HG03432 (cell line): ENCODE results near the gene PIGC.
"Not testable (repeated sequence)": the region's sequence is repeated elsewhere in the genome, so short reads cannot be mapped to it uniquely, and the experiment has no call there.

Experiments
- ATAC-seq: cut with Tn5 transposase; IDR thresholded peaks from one replicate; pipeline ENCODE4 v1.9.1; 2021; ENCODE audit warnings: mild to moderate bottlenecking, moderate library complexity; ENCODE audit not compliant: unreplicated experiment

Gene PIGC

DNA sequence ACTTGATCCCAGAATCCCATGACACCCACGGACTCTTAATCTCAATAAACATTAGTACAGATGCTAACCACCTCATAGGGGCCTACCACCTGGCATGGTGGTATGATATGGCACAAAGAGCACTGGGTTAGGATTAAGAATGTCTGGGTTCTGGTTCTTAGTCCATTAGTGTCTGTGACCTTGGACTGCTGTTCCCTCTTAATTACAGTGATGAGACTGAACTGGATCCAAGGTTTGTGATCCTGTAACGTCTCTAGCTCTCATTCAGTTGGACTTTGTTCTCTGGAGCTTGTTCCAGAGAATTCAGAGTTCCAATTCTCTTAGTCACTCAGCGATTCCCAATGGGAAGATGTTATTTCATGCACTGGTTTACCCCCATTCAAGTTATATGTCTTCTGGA is 23.6 kb upstream of the PIGC start:
- no peak for ATAC-seq

DNA sequence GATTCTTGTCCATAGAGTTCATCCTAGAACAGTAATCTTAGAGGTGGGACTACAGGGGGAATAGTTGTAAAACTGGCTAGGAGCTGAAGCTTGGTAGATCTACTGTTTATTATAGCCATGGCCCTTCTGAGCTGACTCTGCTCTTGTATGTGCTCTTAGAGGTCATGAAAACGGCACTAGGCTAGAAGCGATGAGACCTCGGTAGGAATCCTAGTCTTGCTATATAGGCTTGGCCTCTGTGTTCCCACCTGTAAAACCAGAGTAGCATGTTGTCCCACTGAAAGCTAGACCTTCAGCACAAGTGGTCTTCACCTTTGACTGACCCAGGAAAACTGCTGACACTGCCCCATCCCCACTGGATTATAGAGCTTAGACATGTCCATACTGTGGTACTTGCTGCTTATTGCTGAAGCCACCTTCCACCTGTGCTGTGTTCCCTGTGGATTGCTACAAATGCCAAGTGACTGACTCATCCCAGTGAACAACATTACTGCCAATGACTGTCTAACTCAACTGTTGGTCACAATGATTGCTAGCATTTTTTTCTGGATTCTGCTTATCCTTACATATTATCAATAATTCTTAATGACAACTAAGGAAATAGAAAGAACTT is 23.0 kb upstream of the PIGC start:
- ATAC-seq, result no peak

DNA sequence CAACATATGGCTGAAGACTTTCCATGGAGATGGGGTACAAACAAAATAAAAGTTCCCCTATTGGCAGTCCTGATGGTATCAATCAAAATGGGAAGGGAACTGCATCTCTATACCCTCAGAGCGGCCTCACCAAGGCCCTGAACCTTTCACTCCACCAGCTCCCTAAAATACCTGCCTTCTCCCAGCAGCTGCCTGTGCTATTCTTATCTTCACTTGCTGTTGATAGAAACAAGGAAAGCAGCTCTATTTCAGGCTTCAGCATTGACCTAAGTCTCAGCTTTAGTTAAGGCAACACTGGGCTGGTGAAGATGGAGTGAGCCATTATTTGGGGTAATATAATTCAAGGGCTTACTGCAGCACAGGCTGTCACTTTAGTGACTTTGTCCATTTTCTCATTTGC is 21.7 kb upstream of the PIGC start:
- no peak for ATAC-seq

DNA sequence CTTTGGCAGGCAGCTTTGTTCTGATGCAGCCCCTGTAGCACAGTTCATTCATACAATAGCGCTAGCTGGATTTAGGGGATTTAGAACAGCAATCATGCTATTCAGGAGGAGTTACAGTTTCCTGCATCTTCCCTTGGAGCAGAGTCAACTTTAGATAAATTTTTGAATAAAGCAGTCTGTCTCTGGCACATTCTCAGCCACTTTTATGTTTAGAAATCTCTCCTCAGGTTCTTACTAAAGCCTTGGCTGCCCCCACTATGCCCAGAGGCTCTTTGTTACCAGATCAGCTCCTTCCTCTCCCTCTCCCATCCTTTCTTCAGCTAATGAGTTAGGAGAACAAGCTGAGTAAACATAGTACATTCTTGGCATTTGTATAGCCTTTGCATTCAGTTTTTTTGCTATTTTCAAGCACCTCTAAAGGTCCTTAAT is 17.0 kb upstream of the PIGC start:
- ATAC-seq, result no peak

DNA sequence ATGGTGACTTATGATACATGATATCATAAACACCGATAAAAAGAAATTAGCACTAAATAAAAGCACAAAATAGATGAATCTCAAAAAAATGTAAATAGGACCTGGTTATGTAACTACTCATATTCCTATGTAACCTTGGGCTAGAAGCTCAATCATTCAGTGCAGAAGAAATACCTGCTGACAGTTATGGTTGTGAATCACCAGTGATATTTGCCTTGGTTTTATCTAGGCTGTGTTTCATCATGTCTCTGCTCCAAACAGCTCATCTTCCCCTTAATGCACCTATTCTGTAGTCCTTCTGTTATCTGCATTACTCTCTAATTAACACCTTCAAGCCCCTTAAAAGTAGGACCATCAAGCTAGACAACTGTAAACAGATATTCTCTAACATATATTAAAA is 16.3 kb upstream of the PIGC start:
- no peak for ATAC-seq

DNA sequence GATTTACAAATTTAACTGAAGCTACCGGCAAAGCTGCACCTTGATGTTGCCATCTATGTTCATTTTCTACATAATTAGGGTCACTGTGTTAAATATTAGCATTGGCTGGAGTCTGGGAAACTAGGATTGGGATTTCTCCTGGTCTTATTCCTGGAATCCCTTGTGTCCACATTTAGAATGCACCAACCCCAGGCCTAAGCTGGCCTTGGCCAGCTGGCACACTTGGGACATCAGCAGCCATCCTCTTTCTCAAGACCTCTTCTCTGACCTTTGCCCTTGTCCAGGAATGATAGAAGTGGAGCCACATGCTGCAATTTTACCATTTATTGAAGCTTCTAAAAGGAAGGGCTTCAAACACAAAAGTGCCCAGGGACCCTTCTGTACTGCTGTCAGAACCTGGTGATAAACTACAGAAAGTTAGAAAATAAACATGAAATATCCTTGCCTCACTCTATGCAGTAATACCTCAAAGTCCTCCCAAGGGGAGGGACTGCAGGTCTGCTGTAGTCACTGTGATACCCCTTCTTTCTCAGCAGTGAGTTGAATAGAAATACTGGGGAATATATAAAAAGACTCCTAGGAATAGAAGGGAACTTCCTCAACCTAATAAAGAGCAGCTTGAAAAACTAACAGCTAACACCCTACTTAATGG is 13.7 kb upstream of the PIGC start:
- no peak for ATAC-seq

DNA sequence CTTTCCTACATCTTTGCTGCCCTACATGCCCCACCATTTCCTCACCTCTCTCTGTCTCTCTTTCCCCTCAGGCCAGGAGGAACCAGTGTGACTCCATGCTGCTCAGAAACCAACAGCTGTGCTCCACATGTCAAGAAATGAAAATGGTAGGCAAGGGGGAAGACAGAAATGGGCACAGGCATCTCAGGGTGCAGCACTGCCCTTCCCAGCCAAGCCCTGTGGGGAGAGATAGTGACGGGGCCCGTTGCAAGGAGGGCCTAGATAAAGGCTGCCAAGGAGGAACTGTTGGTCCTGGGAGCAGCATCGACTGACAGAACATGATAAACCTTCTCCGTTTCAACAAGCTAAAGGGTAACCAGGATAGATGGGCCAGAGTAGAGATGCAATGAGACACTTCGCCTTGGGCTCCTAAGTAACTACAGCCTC is 12.5 kb upstream of the PIGC start:
- no peak for ATAC-seq

DNA sequence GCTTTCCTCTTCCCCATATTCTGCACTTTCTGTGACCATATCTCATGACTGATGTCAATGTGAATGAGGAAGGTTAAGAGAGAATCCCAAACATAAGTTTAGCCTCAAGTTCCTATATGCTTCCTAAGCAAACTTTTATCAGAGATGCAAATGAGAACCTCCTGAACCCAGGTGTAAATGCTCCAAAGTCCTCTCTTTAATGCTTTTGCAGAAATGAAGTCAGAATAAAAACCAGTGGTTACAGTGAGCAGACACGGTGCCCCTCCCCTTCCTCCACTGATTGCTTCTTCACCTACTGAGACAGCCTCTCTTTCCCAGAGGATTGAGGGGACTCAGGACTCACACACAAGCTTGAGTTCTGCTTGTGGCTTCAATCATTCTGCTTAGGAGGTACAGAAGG is 11.6 kb upstream of the PIGC start:
- ATAC-seq, result no peak

DNA sequence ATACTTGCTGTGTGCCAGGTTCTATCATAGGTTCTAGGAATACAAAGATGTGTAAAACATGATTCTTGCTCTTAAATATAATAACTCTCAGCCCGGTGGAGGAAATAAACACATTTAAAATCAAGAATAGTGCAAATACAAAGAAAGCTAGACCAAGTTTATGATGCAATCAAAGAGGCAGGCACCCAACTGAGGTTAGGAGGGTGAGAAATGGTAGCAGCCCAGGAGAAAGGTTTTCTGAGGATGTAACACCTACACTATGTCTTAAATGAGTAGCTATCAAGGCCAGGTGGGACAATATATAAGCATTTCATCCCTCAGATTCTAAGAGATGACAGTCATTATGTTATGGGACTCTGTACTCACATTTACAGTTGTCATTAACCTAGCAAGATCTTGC is 9.7 kb upstream of the PIGC start:
- ATAC-seq, result no peak

DNA sequence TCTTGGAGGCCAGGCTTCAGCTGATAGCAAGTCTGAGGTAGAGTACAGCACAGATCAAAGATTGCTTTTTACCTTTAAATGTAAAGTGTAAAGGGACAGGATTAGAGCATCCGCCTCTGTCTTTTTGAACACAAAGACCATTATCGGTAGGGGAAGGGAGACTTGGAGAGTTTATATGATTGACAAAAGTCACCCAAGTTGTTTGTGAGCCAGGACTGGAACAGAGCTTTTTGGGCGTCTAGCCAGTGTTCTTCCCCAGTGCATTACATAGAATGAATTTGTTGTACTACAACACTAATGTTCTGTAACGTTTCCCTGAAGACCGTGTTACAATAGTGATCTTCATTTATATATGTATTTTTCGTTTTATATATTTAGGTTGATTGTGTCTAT is 9.3 kb upstream of the PIGC start:
- no peak for ATAC-seq

DNA sequence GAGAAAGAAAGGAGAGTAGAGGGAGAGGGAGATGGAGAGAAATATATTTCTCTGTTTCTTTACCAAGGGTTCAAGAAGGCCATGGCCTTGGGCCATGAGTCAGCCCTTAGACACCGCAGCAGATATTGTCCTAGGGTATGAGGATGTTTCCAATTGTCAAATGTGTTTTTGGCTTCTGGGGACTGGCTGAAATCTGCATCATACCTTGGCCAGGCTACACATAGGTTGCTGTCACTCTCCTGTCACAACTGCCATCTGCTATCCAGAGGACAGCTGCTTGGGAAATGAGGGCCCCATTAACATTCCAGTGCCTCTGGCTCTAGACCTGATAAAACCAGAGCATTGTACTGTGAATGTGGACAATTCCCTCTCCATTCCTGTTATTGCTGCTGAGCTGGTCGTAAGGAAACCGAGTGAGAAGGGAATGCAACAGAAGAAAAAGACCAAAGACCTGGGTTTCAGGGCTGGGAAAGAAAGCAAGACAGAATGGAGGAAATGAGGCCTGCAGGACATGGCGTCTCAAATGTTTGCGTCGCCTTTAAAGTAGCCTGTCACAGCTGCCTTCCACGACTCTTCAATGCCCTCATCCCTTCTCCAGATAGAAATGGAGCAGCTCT is 8.8 kb upstream of the PIGC start:
- ATAC-seq, result no peak

DNA sequence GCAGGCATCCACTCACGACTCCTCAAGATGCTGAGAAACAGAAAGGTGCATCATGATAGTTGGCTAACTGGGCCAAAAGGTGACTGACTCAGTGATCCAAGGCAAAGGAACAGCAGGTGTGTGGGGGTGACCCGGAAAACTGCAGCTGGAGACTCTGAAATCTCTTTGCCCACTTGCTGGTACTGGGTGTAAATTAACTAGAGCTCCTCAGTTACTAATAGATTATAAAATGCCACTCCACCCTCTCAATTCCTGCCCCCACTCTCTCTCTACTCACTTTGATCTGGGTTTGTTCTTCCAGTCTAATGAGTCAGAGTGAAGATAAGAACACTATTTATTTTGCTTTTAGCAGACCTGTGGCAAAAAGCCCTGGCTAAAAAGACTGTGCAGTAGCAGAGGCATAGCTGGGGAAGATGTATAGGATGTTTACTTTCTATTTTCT is 7.2 kb upstream of the PIGC start:
- ATAC-seq, result no peak

DNA sequence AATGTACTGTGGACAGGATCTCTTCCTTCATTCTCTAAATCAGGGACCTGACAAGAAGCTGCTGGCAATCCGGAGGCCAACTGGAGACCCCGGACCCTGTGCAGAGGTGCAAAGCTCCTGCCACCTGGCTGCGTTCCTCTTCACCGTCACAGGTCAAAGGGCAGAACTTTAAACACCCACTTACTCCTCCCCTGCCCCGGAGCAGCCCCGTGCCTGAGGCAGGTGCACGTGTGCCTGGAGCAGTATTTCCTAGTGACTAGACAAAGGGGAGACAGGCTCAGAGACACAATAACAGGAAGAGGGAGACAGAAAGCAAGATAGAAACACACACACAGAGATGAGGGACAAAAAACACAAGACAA is 6.6 kb upstream of the PIGC start:
- ATAC-seq, result no peak

DNA sequence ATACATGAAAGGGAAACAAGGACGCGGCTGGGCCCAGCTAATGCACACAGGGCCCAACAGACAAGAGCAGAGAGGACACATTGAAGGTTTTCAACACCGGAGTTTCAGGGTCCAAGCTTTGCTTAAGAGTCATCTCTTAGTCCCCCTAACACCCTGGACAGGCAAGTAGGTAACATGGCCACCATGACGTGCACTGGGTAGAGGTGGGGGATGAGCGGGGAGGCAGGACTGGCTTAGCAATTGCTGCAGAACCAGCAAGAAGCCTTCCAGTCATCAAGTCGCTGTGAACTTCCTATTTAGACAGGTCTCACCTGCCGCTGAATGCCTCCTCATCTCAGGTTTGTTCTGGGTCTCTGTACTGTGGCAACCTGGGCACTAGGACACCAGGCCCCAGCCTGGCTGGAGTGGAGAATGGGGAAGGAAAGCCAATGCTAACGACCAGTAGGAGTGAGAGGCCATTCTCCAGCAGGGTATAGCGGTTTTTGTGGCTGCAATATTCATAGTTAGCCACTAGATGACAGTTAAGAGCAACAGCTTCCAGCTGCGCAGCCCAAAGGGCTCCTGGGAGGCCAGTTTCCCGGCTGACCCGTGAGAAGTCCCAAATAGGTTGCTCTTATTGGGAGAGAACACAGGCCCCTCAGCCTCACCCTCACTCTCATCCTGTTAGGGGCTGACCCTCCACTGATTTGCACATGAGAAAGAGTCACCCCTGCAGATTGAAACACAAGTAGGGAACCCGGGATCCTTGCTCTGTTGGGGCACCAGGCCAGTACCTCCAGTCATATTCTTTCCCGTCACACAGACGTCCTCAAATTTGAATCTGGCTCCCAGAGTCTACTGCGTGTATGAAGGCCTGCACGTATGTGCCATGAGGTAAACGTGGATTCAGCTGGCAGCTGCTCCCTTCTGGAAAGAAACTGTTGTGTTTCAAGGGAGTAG is 6.0 kb upstream of the PIGC start:
- ATAC-seq, result peak; percentile 93

DNA sequence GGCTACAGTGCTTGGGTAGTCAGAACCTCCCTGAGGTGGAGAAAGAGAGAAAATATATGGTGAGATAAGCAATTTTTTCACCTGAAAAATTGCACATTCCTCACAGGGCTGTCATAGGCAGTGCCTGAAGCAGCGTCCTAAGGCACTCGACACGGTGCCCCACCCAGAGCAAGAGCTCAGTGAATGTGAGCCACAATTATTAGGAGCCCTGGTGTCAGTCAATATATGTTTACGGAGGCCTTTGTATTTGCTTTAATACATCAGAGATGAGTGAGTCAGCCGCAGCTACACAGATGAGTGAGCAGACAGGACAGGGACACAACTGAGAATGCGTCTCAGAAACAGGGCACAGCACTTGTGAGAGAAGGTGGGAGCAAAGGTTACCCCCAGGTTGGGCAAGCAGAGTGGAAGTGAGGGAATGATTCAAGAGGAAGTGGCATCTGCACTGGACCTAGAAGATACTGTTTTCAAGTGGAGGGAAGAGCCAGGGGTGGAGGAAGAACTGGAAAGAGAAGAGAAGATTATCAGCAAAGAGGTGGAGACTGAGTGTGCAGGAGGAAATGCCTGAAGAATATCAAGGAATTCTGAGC is 5.2 kb upstream of the PIGC start:
- no peak for ATAC-seq

DNA sequence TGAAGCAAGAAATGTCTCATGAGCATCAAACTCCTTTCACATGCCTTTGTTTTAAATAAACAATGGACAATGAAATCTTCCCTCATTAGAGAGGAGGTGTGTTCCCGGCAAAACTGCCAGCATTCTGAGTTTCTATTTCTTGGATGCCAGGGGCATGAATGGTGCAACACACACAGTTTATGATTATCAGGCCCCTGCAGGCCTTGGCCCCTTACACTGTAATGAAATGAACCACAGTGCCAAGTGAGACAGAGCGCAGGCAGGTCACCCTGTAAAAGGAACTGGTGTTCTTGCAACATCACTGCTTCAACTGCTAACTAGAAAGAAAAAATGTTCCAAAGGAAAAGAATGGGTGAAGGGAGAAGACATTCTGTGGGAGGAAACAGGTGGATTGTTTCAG is 3.8 kb upstream of the PIGC start:
- ATAC-seq, result no peak

DNA sequence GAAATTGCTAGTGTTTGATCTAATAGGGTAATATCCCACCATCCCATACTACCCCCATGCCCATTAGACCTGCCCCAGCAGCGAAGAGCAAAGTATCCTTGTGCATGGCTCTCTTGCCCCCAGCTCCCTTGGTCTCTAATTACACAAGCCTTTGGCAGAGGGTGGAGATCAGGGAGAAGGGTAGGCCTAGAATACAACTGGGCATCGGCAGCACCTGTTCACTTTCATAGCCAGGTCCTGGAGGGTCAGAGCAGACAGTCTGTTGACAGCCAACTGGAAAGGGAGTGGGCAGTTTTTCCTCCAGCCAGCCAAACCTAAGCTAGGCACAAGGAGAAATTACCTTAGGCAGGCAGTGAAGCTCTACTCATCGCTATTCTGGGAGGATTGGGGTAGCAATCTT is 2.7 kb upstream of the PIGC start:
- ATAC-seq, result no peak

DNA sequence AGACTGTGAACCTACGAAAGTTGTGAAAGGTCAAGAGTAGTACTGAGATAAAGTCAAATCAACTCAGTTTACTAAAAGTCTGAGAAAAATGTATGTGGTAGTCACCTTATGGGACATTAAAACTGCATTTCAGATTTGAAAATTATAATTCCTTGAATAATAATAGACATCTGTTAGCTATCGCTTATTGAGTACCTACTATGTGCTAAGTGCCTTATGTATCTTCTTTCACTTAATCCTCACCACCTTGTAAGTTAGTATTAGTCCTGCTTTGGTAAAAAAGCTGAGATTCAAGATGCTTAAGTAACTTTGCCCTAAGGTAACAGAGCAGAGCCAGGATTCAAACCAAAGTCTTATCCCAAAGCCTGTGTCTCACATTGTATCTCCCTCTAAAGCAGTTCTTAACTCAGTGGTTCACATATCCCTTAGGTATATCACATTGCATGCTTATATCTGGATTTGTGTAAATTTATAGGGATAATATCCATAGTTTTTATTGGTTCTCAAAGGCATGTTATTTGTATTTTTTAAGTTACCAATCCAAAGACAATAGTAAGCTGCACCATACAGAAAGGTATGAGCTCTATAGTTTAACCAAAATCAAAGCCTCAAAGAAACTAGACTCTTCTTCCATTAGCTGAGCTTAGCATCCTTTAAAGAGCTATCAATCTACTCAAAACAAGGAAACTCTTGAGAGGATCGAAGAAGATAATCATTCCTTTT is 865 bp downstream of the PIGC start:
- no peak for ATAC-seq

DNA sequence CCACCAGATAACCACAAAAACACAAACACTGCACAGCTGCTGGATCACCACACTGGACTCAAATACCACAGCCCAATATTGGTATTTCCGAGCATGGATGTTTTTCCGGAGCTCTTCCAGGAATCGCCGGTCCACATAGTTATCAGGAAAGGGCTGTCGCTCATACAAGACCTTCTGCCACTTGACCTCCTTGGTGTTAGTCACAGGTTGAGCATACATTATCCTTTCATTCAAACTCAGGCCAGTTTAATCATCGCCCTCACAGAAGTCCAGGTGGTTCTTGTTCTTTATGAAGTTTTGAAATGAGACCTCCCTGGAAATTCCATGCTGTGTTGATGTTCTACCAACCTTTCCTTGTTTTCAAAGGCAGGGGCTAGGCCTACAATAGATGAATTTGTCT is 1.5 kb downstream of the PIGC start:
- no peak for ATAC-seq

DNA sequence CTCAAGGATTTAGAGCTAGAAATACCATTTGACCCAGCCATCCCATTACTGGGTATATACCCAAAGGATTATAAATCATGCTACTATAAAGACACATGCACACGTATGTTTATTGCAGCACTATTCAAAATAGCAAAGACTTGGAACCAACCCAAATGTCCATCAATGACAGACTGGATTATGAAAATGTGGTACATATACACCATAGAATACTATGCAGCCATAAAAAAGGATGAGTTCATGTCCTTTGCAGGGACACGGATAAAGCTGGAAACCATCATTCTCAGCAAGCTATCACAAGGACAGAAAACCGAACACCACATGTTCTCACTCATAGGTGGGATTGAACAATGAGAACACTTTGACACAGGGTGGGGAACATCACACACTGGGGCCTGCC is 6.7 kb downstream of the PIGC start:
- not testable (repeated sequence) for ATAC-seq
